ENCODE measurements around the gene RECQL5. TPM values are rescaled to one million over a fixed set of nuclear protein-coding genes. Genes with fewer than 3 reads are reported as not detected.

The RECQL5 gene
- polyA plus RNA-seq, 1 of the 3 experiments (the other 2 are of a cell fraction), result 25.3 TPM

- Histone ChIP-seq H3K79me2 (ENCODE audit: insufficient read depth) (no peaks in the 10 kb centered on the region), H4K20me1 (ENCODE audit: insufficient read depth) (peaks cover 18% of the 10 kb centered on the region), H3K36me3 (replicated peaks in 1 of 2; ENCODE audit: control insufficient read depth in 1 of 2, insufficient read depth in 2 of 2, low read length in 1 of 2) (peaks cover 0 to 37% of the 10 kb centered on the region in 2 experiments), H3K27me3 (ENCODE audit: insufficient read depth) (no peaks in the 10 kb centered on the region), H3K4me1 (ENCODE audit: control insufficient read depth in 1 of 2, insufficient read depth in 2 of 2, low read depth in 1 of 2, low read length in 1 of 2) (peaks cover 12 to 15% of the 10 kb centered on the region in 2 experiments; a peak in 3 of 4 replicates), H3K27ac (ENCODE audit: low read depth in 2 of 2, low read length in 1 of 2) (no peak overlapping the region), H3K9me2 (no peaks in the 10 kb centered on the region), H3K4me3 (ENCODE audit: low read depth in 2 of 2, low read length in 1 of 2) (no peak overlapping the region), H3K4me2 (no peak overlapping the region), H3K9ac (no peak overlapping the region), H3K9me3 (no peaks in the 10 kb centered on the region), H2AFZ (ENCODE audit: low read depth) (no peak overlapping the region), H3F3A (replicated peaks; ENCODE audit: insufficient read depth) (peaks cover 3% of the 10 kb centered on the region)
- POLR2A ChIA-PET, result interaction anchor here (1.1 kb wide), 1 partner anchor 11 kb away, joined by 4 read pairs; no protein-coding TSS in a partner anchor
- CTCF ChIA-PET, result interaction anchor here (1.1 to 37.9 kb wide), 5 partner anchors 9 to 115 kb away, joined by 3 to 1370 read pairs (median 1189); partner anchors contain the start of genes GALK1 and SMIM5
- WGBS (ENCODE audit: low lambda C conversion rate), result 84% methylated on average over 11 of the region's 16 CpGs
- TF ChIP-seq ELF1 (IDR thresholded peaks at IDR 0.05), result no peak
- no peak for DNase-seq
These were observed 31.2 kb downstream of the RECQL5 start for GRCh38 chr17:75635610-75636202.

GRCh38 chr17:75634754-75635609 is 32.0 kb downstream of the RECQL5 start:
- H3K9me3 ChIP-seq, result no peaks in the 10 kb centered on the region
- ChIA-PET POLR2A (no interaction called here), CTCF (interaction anchor here (1.0 to 37.9 kb wide), 11 partner anchors 8 to 193 kb away, joined by 4 to 1370 read pairs (median 33); partner anchors contain the start of genes GALK1 and SMIM5)
- peaks cover 0 to 39% of the 10 kb centered on the region in 2 experiments for H3K36me3 ChIP-seq (replicated peaks in 1 of 2; ENCODE audit: control insufficient read depth in 1 of 2, insufficient read depth in 2 of 2, low read length in 1 of 2)
- DNase-seq, result no peak
- H3K27me3 ChIP-seq (ENCODE audit: insufficient read depth), result no peaks in the 10 kb centered on the region
- H3K9me2 ChIP-seq, result no peaks in the 10 kb centered on the region
- peaks cover 3% of the 10 kb centered on the region for H3F3A ChIP-seq (replicated peaks; ENCODE audit: insufficient read depth)
- H3K27ac ChIP-seq (ENCODE audit: low read depth in 2 of 2, low read length in 1 of 2), result no peak overlapping the region
- no peak overlapping the region for H2AFZ ChIP-seq (ENCODE audit: low read depth)
- peaks cover 12 to 15% of the 10 kb centered on the region in 2 experiments; a peak in 3 of 4 replicates for H3K4me1 ChIP-seq (ENCODE audit: control insufficient read depth in 1 of 2, insufficient read depth in 2 of 2, low read depth in 1 of 2, low read length in 1 of 2)
- no peaks in the 10 kb centered on the region for H3K79me2 ChIP-seq (ENCODE audit: insufficient read depth)
- H4K20me1 ChIP-seq (ENCODE audit: insufficient read depth), result peaks cover 18% of the 10 kb centered on the region
- H3K4me3 ChIP-seq (ENCODE audit: low read depth in 2 of 2, low read length in 1 of 2), result no peak overlapping the region
- H3K4me2 ChIP-seq, result no peak overlapping the region
- no peak overlapping the region for H3K9ac ChIP-seq
- 83% methylated on average over 19 of the region's 20 CpGs for WGBS (ENCODE audit: low lambda C conversion rate)
- TF ChIP-seq FOXJ3 (CRISPR knock-in tag; IDR thresholded peaks at IDR 0.05) (no peak), FOXM1 (IDR thresholded peaks at IDR 0.05; ENCODE audit: low read depth) (no peak), MEF2A (IDR thresholded peaks at IDR 0.05; ENCODE audit: borderline replicate concordance, low read depth) (no peak)

GRCh38 chr17:75634376-75634740 is 32.6 kb downstream of the RECQL5 start:
- Histone ChIP-seq H3K9ac (no peak overlapping the region), H3K27ac (ENCODE audit: low read depth in 2 of 2, low read length in 1 of 2) (no peak overlapping the region)

More at GRCh38 chr17:75634376-75634740, 32.6 kb downstream of the RECQL5 start:
- Histone ChIP-seq H3K4me3 (ENCODE audit: low read depth in 2 of 2, low read length in 1 of 2) (no peak overlapping the region), H3K36me3 (replicated peaks in 1 of 2; ENCODE audit: control insufficient read depth in 1 of 2, insufficient read depth in 2 of 2, low read length in 1 of 2) (peaks cover 0 to 40% of the 10 kb centered on the region in 2 experiments), H3K4me1 (ENCODE audit: control insufficient read depth in 1 of 2, insufficient read depth in 2 of 2, low read depth in 1 of 2, low read length in 1 of 2) (peaks cover 12 to 15% of the 10 kb centered on the region in 2 experiments; a peak in 3 of 4 replicates), H3K27me3 (ENCODE audit: insufficient read depth) (no peaks in the 10 kb centered on the region), H3K9me2 (no peaks in the 10 kb centered on the region), H3F3A (replicated peaks; ENCODE audit: insufficient read depth) (peaks cover 3% of the 10 kb centered on the region), H3K79me2 (ENCODE audit: insufficient read depth) (no peaks in the 10 kb centered on the region), H4K20me1 (ENCODE audit: insufficient read depth) (peaks cover 18% of the 10 kb centered on the region), H3K4me2 (peak overlapping the region; percentile 47; the same call in 1 of the 2 replicates), H3K9me3 (no peaks in the 10 kb centered on the region), H2AFZ (ENCODE audit: low read depth) (no peak overlapping the region)
- 90% methylated on average over 5 of the region's 9 CpGs for WGBS (ENCODE audit: low lambda C conversion rate)
- peak; percentile 41 for DNase-seq
- ChIA-PET POLR2A (no interaction called here), CTCF (interaction anchor here (0.8 to 37.9 kb wide), 34 partner anchors 8 to 520 kb away, joined by 3 to 1370 read pairs (median 10); partner anchors contain the start of genes GALK1, MYO15B, RECQL5 and SAP30BP)
- TF ChIP-seq SMC3 (IDR thresholded peaks at IDR 0.05; ENCODE audit: low read depth, low read length) (no peak), REST (IDR thresholded peaks at IDR 0.05; ENCODE audit: low read depth, low read length) (no peak), USF1 (IDR thresholded peaks at IDR 0.05; ENCODE audit: borderline replicate concordance, low read depth) (no peak), TAF1 (IDR thresholded peaks at IDR 0.05; ENCODE audit: borderline replicate concordance, low read depth, low read length) (no peak), MXI1 (IDR thresholded peaks at IDR 0.05; ENCODE audit: low read depth, low read length) (no peak), RXRA (IDR thresholded peaks at IDR 0.05; ENCODE audit: borderline replicate concordance, low read depth) (no peak), YY1 (IDR thresholded peaks at IDR 0.05; ENCODE audit: low read depth) (no peak), FOXJ3 (CRISPR knock-in tag; IDR thresholded peaks at IDR 0.05) (no peak), RCOR1 (IDR thresholded peaks at IDR 0.05; ENCODE audit: low read length) (no peak), GATA2 (CRISPR knock-in tag; IDR thresholded peaks at IDR 0.05) (no peak), TCF12 (IDR thresholded peaks at IDR 0.05) (no peak), MAX (IDR thresholded peaks at IDR 0.05; ENCODE audit: low read depth) (no peak), ELF1 (IDR thresholded peaks at IDR 0.05) (no peak)
